Measurements from ENCODE around the gene IFNA2. TPM values are rescaled to one million over a fixed set of nuclear protein-coding genes. Genes with fewer than 3 reads are reported as not detected.

Gene IFNA2
- total RNA-seq, 1 experiment from 2014 or later: not detected

- Mint-ChIP-seq H3K27me3 (ENCODE audit: unreplicated experiment) (no peaks in the 10 kb centered on the region), H3K27ac (ENCODE audit: unreplicated experiment) (no peak overlapping the region), H3K36me3 (ENCODE audit: insufficient read depth, unreplicated experiment) (no peaks in the 10 kb centered on the region), H3K4me3 (ENCODE audit: low read depth, unreplicated experiment) (no peak overlapping the region), H3K9me3 (ENCODE audit: low read depth, unreplicated experiment) (no peaks in the 10 kb centered on the region), H3K4me1 (ENCODE audit: low read depth, unreplicated experiment) (peaks cover 9% of the 10 kb centered on the region)
- BruUV-seq (replicated peaks): no TSS peak
- CTCF ChIA-PET: no interaction called here
- DNase-seq: no peak
- TF ChIP-seq, protein P1, sequence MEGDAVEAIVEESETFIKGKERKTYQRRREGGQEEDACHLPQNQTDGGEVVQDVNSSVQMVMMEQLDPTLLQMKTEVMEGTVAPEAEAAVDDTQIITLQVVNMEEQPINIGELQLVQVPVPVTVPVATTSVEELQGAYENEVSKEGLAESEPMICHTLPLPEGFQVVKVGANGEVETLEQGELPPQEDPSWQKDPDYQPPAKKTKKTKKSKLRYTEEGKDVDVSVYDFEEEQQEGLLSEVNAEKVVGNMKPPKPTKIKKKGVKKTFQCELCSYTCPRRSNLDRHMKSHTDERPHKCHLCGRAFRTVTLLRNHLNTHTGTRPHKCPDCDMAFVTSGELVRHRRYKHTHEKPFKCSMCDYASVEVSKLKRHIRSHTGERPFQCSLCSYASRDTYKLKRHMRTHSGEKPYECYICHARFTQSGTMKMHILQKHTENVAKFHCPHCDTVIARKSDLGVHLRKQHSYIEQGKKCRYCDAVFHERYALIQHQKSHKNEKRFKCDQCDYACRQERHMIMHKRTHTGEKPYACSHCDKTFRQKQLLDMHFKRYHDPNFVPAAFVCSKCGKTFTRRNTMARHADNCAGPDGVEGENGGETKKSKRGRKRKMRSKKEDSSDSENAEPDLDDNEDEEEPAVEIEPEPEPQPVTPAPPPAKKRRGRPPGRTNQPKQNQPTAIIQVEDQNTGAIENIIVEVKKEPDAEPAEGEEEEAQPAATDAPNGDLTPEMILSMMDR (IDR thresholded peaks at IDR 0.05; ENCODE audit: unreplicated experiment): no peak
- intact Hi-C loops (cut with micrococcal nuclease; ENCODE audit: unreplicated experiment): no loop called here
Measured at GRCh38 chr9:21348430-21348970, 36.7 kb downstream of the IFNA2 start.

GRCh38 chr9:21340735-21341134 is 44.5 kb downstream of the IFNA2 start:
- no peaks in the 10 kb centered on the region for H3K9me3 Mint-ChIP-seq (ENCODE audit: low read depth, unreplicated experiment)
- no peak overlapping the region for H3K4me3 Mint-ChIP-seq (ENCODE audit: low read depth, unreplicated experiment)
- no peaks in the 10 kb centered on the region for H3K36me3 Mint-ChIP-seq (ENCODE audit: insufficient read depth, unreplicated experiment)
- H3K27ac Mint-ChIP-seq (ENCODE audit: unreplicated experiment): no peak overlapping the region
- CTCF ChIA-PET: no interaction called here
- no peaks in the 10 kb centered on the region for H3K27me3 Mint-ChIP-seq (ENCODE audit: unreplicated experiment)
- H3K4me1 Mint-ChIP-seq (ENCODE audit: low read depth, unreplicated experiment): no peaks in the 10 kb centered on the region
- TF ChIP-seq, protein P1 (IDR thresholded peaks at IDR 0.05; ENCODE audit: unreplicated experiment): no peak
- no TSS peak for BruUV-seq (replicated peaks)
- DNase-seq: no peak
- intact Hi-C loops (cut with micrococcal nuclease; ENCODE audit: unreplicated experiment): no loop called here

GRCh38 chr9:21336457-21336856 is 48.7 kb downstream of the IFNA2 start:
- Mint-ChIP-seq H3K27ac (ENCODE audit: unreplicated experiment) (peak overlapping the region; percentile 33), H3K4me3 (ENCODE audit: low read depth, unreplicated experiment) (no peak overlapping the region), H3K36me3 (ENCODE audit: insufficient read depth, unreplicated experiment) (peaks cover 22% of the 10 kb centered on the region), H3K4me1 (ENCODE audit: low read depth, unreplicated experiment) (no peaks in the 10 kb centered on the region), H3K9me3 (ENCODE audit: low read depth, unreplicated experiment) (no peaks in the 10 kb centered on the region), H3K27me3 (ENCODE audit: unreplicated experiment) (no peaks in the 10 kb centered on the region)
- BruUV-seq (replicated peaks): no TSS peak
- DNase-seq: no peak
- CTCF ChIA-PET: no interaction called here
- TF ChIP-seq, protein P1 (IDR thresholded peaks at IDR 0.05; ENCODE audit: unreplicated experiment): no peak
- intact Hi-C loops (cut with micrococcal nuclease; ENCODE audit: unreplicated experiment): no loop called here

GRCh38 chr9:21334701-21335632 is 50.2 kb downstream of the IFNA2 start, which contains the start of gene KLHL9:
TSS of gene KLHL9 (minus strand) at chr9:21335404. CDS start at chr9:21334859, 545 bp downstream.
- H3K36me3 Mint-ChIP-seq (ENCODE audit: insufficient read depth, unreplicated experiment): peaks cover 26% of the 10 kb centered on the region
- CTCF ChIA-PET: interaction anchor here (0.8 to 1.3 kb wide), 2 partner anchors 9 to 120 kb away, joined by 3 to 4 read pairs; no protein-coding TSS in a partner anchor
- peak within 1 kb of the TSS; percentile 83 for H3K4me3 Mint-ChIP-seq (ENCODE audit: low read depth, unreplicated experiment)
- no peaks in the 10 kb centered on the region for H3K27me3 Mint-ChIP-seq (ENCODE audit: unreplicated experiment)
- BruUV-seq (replicated peaks): TSS peak; percentile 40
- peak within 1 kb of the TSS; percentile 58 for H3K27ac Mint-ChIP-seq (ENCODE audit: unreplicated experiment)
- DNase-seq: peak; percentile 83
- H3K9me3 Mint-ChIP-seq (ENCODE audit: low read depth, unreplicated experiment): no peaks in the 10 kb centered on the region
- intact Hi-C loops (cut with micrococcal nuclease; ENCODE audit: unreplicated experiment): no loop called here
- TF ChIP-seq, protein P1 (IDR thresholded peaks at IDR 0.05; ENCODE audit: unreplicated experiment): no peak
- no peaks in the 10 kb centered on the region for H3K4me1 Mint-ChIP-seq (ENCODE audit: low read depth, unreplicated experiment)

Other genes with a start within 250 kb of the IFNA2 start
- not detected in 2 replicates for gene IFNW1, start 243.6 kb downstream of the IFNA2 start, total RNA-seq (2022)
- gene IFNA21, start 218.7 kb downstream of the IFNA2 start, total RNA-seq (2022): not detected in 2 replicates
- not detected in 2 replicates for gene IFNA4, start 197.8 kb downstream of the IFNA2 start, total RNA-seq (2022)
- gene IFNA7, start 183.2 kb downstream of the IFNA2 start, total RNA-seq (2022): not detected in 2 replicates
- gene IFNA10, start 178.3 kb downstream of the IFNA2 start, total RNA-seq (2022): not detected in 2 replicates
- gene IFNA16, start 168.1 kb downstream of the IFNA2 start, total RNA-seq (2022): not detected in 2 replicates
- gene IFNA17, start 157.2 kb downstream of the IFNA2 start, total RNA-seq (2022): not detected in 2 replicates
- not detected in 2 replicates for gene IFNA14, start 145.4 kb downstream of the IFNA2 start, total RNA-seq (2022)
- gene IFNA5, start 80.1 kb downstream of the IFNA2 start, total RNA-seq (2022): not detected in 2 replicates
- 15.8 and 16.8 TPM in 2 replicates for gene KLHL9, start 50.0 kb downstream of the IFNA2 start, total RNA-seq (2022)
- not detected in 2 replicates for gene IFNA6, start 34.5 kb downstream of the IFNA2 start, total RNA-seq (2022)
- not detected in 2 replicates for gene IFNA13, start 17.3 kb downstream of the IFNA2 start, total RNA-seq (2022)
- not detected in 2 replicates for gene IFNA8, start 23.7 kb upstream of the IFNA2 start, total RNA-seq (2022)
- not detected in 2 replicates for gene IFNA1, start 55.0 kb upstream of the IFNA2 start, total RNA-seq (2022)
- 8.3 and 8.4 TPM in 2 replicates for gene IFNE, start 96.9 kb upstream of the IFNA2 start, total RNA-seq (2022)